HepG2 (cell line): ENCODE results near the gene PAGE2B. TPM values are rescaled to one million over a fixed set of nuclear protein-coding genes. Genes with fewer than 3 reads are reported as not detected.

Experiments used
- ATAC-seq: fragments of 200-7000 bp; cut with Tn5 transposase; 3 replicates; pipeline ENCODE4 v1.9.1; 2020; ENCODE audit warnings: mild to moderate bottlenecking, moderate library complexity
- BruUV-seq: library from RNA; stranded (reverse); fragments of 400-500 nt; replicated peaks from 2 replicates; lab custom pipeline; 2021; lab: Mats Ljungman, UMichigan
- CTCF ChIA-PET: fragments of 300-600 bp; formaldehyde crosslinking; extraction: SDS; loops from one replicate; lab custom pipeline; 2021; ENCODE audit warnings: low total read pairs, inconsistent platforms, low intra/inter-chr PET ratio; lab: Yijun Ruan, JAX
- POLR2A ChIA-PET: fragments of 350-600 bp; sonication (Branson Sonifier 250); formaldehyde crosslinking; loops from one replicate; lab custom pipeline; 2020; ENCODE audit warnings: antibody characterized with exemption, inconsistent platforms; lab: Yijun Ruan, JAX
- DNase-seq: peaks from one replicate; pipeline ENCODE4 v3.0.0-alpha.2; 2015; ENCODE audit warnings: low spot score
- FAIRE-seq: peaks from 3 replicates; lab custom pipeline; 2011; peaks lifted over from hg19 to GRCh38; lab: Jason Lieb, UNC
- H2AFZ ChIP-seq: one replicate; pipeline ENCODE4 v1.6.1; 2011; ENCODE audit warnings: low read length, inconsistent platforms
- H3K27ac ChIP-seq: fragments of 300-600 bp; 3 replicates; pipeline ENCODE4 v1.8.0; 2011; ENCODE audit warnings: mixed run types, mild to moderate bottlenecking, mixed read lengths, low read length, inconsistent platforms; ENCODE audit not compliant: insufficient read depth; ENCODE audit errors: extremely low read length
- H3K27me3 ChIP-seq, 2 experiments: fragments of 200-600 bp in 1 of 2; 2 replicates in 1 of 2; 3 replicates in 1 of 2; pipeline versions ENCODE4 v1.6.0 to v1.8.0; 2011; ENCODE audit warnings: low read length in 2 of 2, mild to moderate bottlenecking in 2 of 2, moderate library complexity in 2 of 2, inconsistent platforms in 1 of 2; ENCODE audit not compliant: insufficient read depth in 2 of 2, control insufficient read depth in 1 of 2
- H3K36me3 ChIP-seq, 2 experiments: fragments of 200-600 bp in 1 of 2; replicated peaks in 1 of 2; 2 replicates in 1 of 2; 3 replicates in 1 of 2; pipeline versions ENCODE4 v1.5.1 to v1.8.0; 2011; ENCODE audit warnings: low read length in 2 of 2, inconsistent platforms in 1 of 2; ENCODE audit not compliant: insufficient read depth in 2 of 2, control insufficient read depth in 1 of 2
- H3K4me1 ChIP-seq: 2 replicates; pipeline ENCODE4 v1.5.1; 2012; ENCODE audit warnings: low read length, inconsistent platforms; ENCODE audit not compliant: insufficient read depth
- H3K4me2 ChIP-seq: 2 replicates; pipeline ENCODE4 v1.6.0; 2011; ENCODE audit warnings: low read depth, low read length, inconsistent platforms
- H3K4me3 ChIP-seq, 3 experiments: fragments of 200-600 bp in 1 of 3; sonication (generic), shearing (Covaris generic) in 1 of 3; replicated peaks in 1 of 3; 2 replicates each; pipeline ENCODE4 v1.5.1; 2011 to 2016; ENCODE audit warnings: low read length in 3 of 3, inconsistent platforms in 2 of 3, low read depth in 2 of 3, mild to moderate bottlenecking in 2 of 3, control low read depth in 1 of 3, mixed read lengths in 1 of 3; ENCODE audit not compliant: insufficient read depth in 1 of 3
- H3K79me2 ChIP-seq: one replicate; pipeline ENCODE4 v1.6.1; 2011; ENCODE audit warnings: low read length, inconsistent platforms; ENCODE audit not compliant: insufficient read depth
- H3K9ac ChIP-seq: 2 replicates; pipeline ENCODE4 v1.6.0; 2011; ENCODE audit warnings: mild to moderate bottlenecking, low read depth, low read length, inconsistent platforms; ENCODE audit not compliant: insufficient read depth
- H3K9me3 ChIP-seq: 2 replicates; pipeline ENCODE4 v1.5.1; 2012; ENCODE audit warnings: mild to moderate bottlenecking, low read length
- H4K20me1 ChIP-seq: 2 replicates; pipeline ENCODE4 v1.6.0; 2011; ENCODE audit warnings: inconsistent platforms, mild to moderate bottlenecking, low read length, moderate library complexity; ENCODE audit not compliant: insufficient read depth
- ATF1 ChIP-seq: IDR thresholded peaks from 2 replicates; pipeline ENCODE4 v1.6.1; 2016; ENCODE audit warnings: mild to moderate bottlenecking, control low read depth
- BATF2 ChIP-seq: sonication (generic); formaldehyde crosslinking; IDR thresholded peaks from 2 replicates; pipeline ENCODE4 v1.8.0; 2022; ENCODE audit warnings: mild to moderate bottlenecking, missing genetic modification reagents, moderate library complexity
- BHLHE40 ChIP-seq: IDR thresholded peaks from 2 replicates; pipeline ENCODE4 v1.6.1; 2011; ENCODE audit warnings: low read length, improper control_type of control experiment
- JUND ChIP-seq: sonication (generic); formaldehyde crosslinking; IDR thresholded peaks from 2 replicates; pipeline ENCODE4 v1.8.0; 2022; ENCODE audit warnings: mild to moderate bottlenecking, missing genetic modification reagents
- MAFG ChIP-seq: sonication (generic); formaldehyde crosslinking; IDR thresholded peaks from 2 replicates; pipeline ENCODE4 v1.5.1; 2020; ENCODE audit warnings: mild to moderate bottlenecking, missing genetic modification reagents
- ZBTB40 ChIP-seq, 2 experiments: fragments of 450-650 bp in 1 of 2; sonication (generic) in 1 of 2; formaldehyde crosslinking in 1 of 2; IDR thresholded peaks; 2 replicates each; pipeline versions ENCODE4 v1.6.1 to v1.8.0; 2016 to 2022; ENCODE audit warnings: antibody characterized with exemption in 1 of 2, mild to moderate bottlenecking in 1 of 2, missing genetic modification reagents in 1 of 2
- ZNF33A ChIP-seq: sonication (generic); formaldehyde crosslinking; IDR thresholded peaks from 2 replicates; pipeline ENCODE4 v1.5.1; 2020; ENCODE audit warnings: missing genetic modification reagents, mild to moderate bottlenecking, moderate library complexity, borderline replicate concordance
- WGBS: methylation state at CpG from one replicate; pipeline ENCODE4 v1.1.6; 2017; ENCODE audit warnings: low lambda C conversion rate; 5-methylcytosine and 5-hydroxymethylcytosine counted together
- in situ Hi-C: cut with HindIII; loops from 2 replicates; pipeline ENCODE4 v1.10.0; 2017; ENCODE audit warnings: low pct_unique_long_range_greater_than_20kb; ENCODE audit not compliant: extremely low pct_ligation_motif_present
- intact Hi-C: fragments of 100-400 bp; cut with micrococcal nuclease; formaldehyde crosslinking; loops from one replicate; pipeline ENCODE4 v1.10.0; 2022; ENCODE audit not compliant: unreplicated experiment
- polyA plus RNA-seq, 8 experiments: library from polyadenylated mRNA; depleted of rRNA in 3 of 8; stranded (reverse) in 7 of 8; unstranded in 1 of 8; fragments of >200 nt; fragmentation: Illumina TruSeq in 4 of 8; extraction: Trizol in 4 of 8; gene quantifications; 2 replicates each; pipeline versions ENCODE4 v1.2.1 to v1.2.3, GENCODE V29; 2011 to 2016; ENCODE audit warnings: low read depth in 4 of 8, missing spikeins in 1 of 8, mixed read lengths in 1 of 8; ENCODE audit not compliant: insufficient read depth in 1 of 8
- total RNA-seq, 5 experiments: library from RNA; depleted of rRNA; stranded (reverse); fragments of >200 nt; fragmentation: Illumina TruSeq; extraction: Trizol; gene quantifications; 2 replicates each; pipeline ENCODE4 v1.2.3, GENCODE V29; 2016; ENCODE audit warnings: low read depth in 1 of 5
- TF ChIP-seq, protein P1 (sequence below): sonication (generic); formaldehyde crosslinking; IDR thresholded peaks from 2 replicates; pipeline ENCODE4 v1.5.1; 2020; ENCODE audit warnings: missing genetic modification reagents, mild to moderate bottlenecking, borderline replicate concordance

PAGE2B gene
- total and polyA plus RNA-seq, 2 of the 13 experiments (the other 11 are each of a cell fraction or from before 2014, with no cell fraction given) = 0.57 TPM; not detected in 1

DNA sequence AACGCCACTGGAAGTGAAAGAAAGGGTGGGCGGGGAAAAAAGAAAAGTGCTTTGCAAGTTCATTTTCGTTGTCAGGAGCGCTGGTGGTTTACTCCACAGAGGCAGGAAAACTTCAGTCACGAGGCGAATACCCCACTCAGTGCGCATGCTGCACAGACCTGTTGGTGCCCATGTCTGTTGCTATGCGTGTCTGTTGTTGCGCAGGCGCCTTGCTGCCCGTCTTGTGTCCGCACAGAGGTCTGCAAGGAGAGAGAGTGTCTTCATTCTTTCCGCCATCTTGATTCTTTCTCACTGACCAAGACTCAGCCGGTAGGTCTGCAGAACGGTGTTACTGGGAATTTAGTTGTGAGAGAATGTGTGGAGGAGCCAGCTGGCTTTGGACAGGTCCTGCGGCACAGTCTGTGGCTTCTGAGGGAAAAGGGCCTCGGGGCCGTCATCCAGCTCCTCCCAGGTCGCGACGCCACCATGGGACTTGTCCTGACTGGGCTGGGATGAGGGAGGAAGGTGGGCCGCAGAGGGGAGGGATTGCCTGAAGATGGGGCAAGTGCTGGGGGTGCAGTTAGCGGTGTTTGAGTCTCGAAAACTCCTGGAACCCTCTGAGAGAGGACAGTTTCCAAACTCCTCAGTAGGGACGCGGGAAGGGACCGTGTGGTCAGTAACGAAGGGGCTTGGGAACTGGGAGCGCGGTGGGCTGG, 14.1 kb downstream of the PAGE2B start, which contains the start of gene PAGE2:
TSS of gene PAGE2 (plus strand) at position 224 of the 695 bp plus-strand sequence. CDS start 1,003 bp downstream, outside the sequence.
- in situ Hi-C loops = no loop called here
- ChIA-PET CTCF (no interaction called here), POLR2A (no interaction called here)
- no peaks in the 10 kb centered on the region for H3K9me3 ChIP-seq
- no peak within 1 kb of the TSS for H2AFZ ChIP-seq
- H4K20me1 ChIP-seq = no peaks in the 10 kb centered on the region
- ATAC-seq (no peak), FAIRE-seq (no peak), DNase-seq (no peak)
- H3K27ac ChIP-seq = no peak within 1 kb of the TSS
- H3K4me3 ChIP-seq = no peak within 1 kb of the TSS
- intact Hi-C loops = no loop called here
- no peaks in the 10 kb centered on the region for H3K36me3 ChIP-seq
- BruUV-seq = no TSS peak
- TF ChIP-seq MAFG (CRISPR knock-in tag) (no peak), ZBTB40 (IDR thresholded peaks at IDR 0.05) (no peak), ZBTB40 (CRISPR knock-in tag; IDR thresholded peaks at IDR 0.05) (no peak), BHLHE40 (no peak), JUND (no peak), BATF2 (CRISPR knock-in tag) (no peak), ZNF33A (no peak), ATF1 (CRISPR knock-in tag) (no peak)
- TF ChIP-seq, protein P1, sequence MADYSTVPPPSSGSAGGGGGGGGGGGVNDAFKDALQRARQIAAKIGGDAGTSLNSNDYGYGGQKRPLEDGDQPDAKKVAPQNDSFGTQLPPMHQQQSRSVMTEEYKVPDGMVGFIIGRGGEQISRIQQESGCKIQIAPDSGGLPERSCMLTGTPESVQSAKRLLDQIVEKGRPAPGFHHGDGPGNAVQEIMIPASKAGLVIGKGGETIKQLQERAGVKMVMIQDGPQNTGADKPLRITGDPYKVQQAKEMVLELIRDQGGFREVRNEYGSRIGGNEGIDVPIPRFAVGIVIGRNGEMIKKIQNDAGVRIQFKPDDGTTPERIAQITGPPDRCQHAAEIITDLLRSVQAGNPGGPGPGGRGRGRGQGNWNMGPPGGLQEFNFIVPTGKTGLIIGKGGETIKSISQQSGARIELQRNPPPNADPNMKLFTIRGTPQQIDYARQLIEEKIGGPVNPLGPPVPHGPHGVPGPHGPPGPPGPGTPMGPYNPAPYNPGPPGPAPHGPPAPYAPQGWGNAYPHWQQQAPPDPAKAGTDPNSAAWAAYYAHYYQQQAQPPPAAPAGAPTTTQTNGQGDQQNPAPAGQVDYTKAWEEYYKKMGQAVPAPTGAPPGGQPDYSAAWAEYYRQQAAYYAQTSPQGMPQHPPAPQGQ (CRISPR knock-in tag) = no peak
- WGBS = 82% methylated on average over 22 of the region's 30 CpGs
- H3K27me3 ChIP-seq = no peaks in the 10 kb centered on the region
- H3K9ac ChIP-seq = no peak within 1 kb of the TSS
- no peak within 1 kb of the TSS for H3K4me2 ChIP-seq
- H3K4me1 ChIP-seq = no peaks in the 10 kb centered on the region
- H3K79me2 ChIP-seq = no peaks in the 10 kb centered on the region
